Spleen (tissue), 11 donors: ENCODE results near the gene USP53. TPM values are rescaled to one million over a fixed set of nuclear protein-coding genes. Genes with fewer than 3 reads are reported as not detected.

Experiments
- DNase-seq: peaks from one replicate; pipeline ENCODE4 v3.0.0-alpha.2; 2020
- H3K27ac ChIP-seq, 8 donors: fragments of 200-600 bp; sonication (generic) in 7 of 8; 1 replicate in 4 of 8; 2 replicates in 4 of 8; pipeline versions ENCODE4 v1.5.0 to v1.8.0; 2016 to 2021; ENCODE audit warnings: inconsistent platforms in 4 of 8, mild to moderate bottlenecking in 4 of 8, moderate library complexity in 1 of 8
- H3K27me3 ChIP-seq, 7 donors: fragments of 200-600 bp; sonication (generic) in 6 of 7; replicated peaks in 1 of 7; 1 replicate in 4 of 7; 2 replicates in 3 of 7; pipeline versions ENCODE4 v1.5.0 to v1.8.0; 2016 to 2021; ENCODE audit warnings: inconsistent platforms in 3 of 7, mild to moderate bottlenecking in 1 of 7
- H3K36me3 ChIP-seq, 6 donors: fragments of 200-600 bp; sonication (generic) in 5 of 6; 1 replicate in 4 of 6; 2 replicates in 2 of 6; pipeline versions ENCODE4 v1.5.0 to v1.8.0; 2016 to 2021; ENCODE audit warnings: inconsistent platforms in 2 of 6
- H3K4me1 ChIP-seq, 6 donors: fragments of 200-600 bp; sonication (generic) in 5 of 6; 1 replicate in 3 of 6; 2 replicates in 3 of 6; pipeline versions ENCODE4 v1.5.0 to v1.8.0; 2016 to 2021; ENCODE audit warnings: inconsistent platforms in 3 of 6
- H3K4me3 ChIP-seq, 8 donors: fragments of 200-600 bp; sonication (generic) in 7 of 8; 1 replicate in 4 of 8; 2 replicates in 4 of 8; pipeline versions ENCODE4 v1.5.0 to v1.8.0; 2016 to 2021; ENCODE audit warnings: inconsistent platforms in 4 of 8, mild to moderate bottlenecking in 4 of 8, moderate library complexity in 2 of 8
- H3K9me3 ChIP-seq, 8 donors: fragments of 200-600 bp; sonication (generic) in 7 of 8; 1 replicate in 4 of 8; 2 replicates in 4 of 8; pipeline versions ENCODE4 v1.5.0 to v1.8.0; 2016 to 2021; ENCODE audit warnings: inconsistent platforms in 4 of 8
- CTCF ChIP-seq, 11 experiments: fragments of 200-600 bp in 7 of 11; fragments of 450-650 bp in 4 of 11; sonication (generic) in 4 of 11; IDR thresholded peaks in 8 of 11; conservative IDR thresholded peaks in 3 of 11; 1 replicate in 7 of 11; 2 replicates in 4 of 11; pipeline versions ENCODE4 v1.4.0 to v1.8.0; 2016 to 2021; ENCODE audit warnings: antibody characterized with exemption in 11 of 11, inconsistent platforms in 4 of 11, mild to moderate bottlenecking in 1 of 11
- POLR2A ChIP-seq, 3 donors: fragments of 450-650 bp; IDR thresholded peaks; one replicate each; pipeline ENCODE4 v1.5.1; 2017; ENCODE audit warnings: antibody characterized with exemption in 3 of 3, mild to moderate bottlenecking in 1 of 3
- POLR2AphosphoS5 ChIP-seq, 3 donors: sonication (generic); formaldehyde crosslinking; IDR thresholded peaks; one replicate each; pipeline ENCODE4 v1.5.1; 2017; ENCODE audit warnings: antibody characterized with exemption in 3 of 3
- WGBS, 5 donors: extraction: QIAGEN DNeasy Blood & Tissue Kit in 3 of 5; methylation state at CpG; one replicate each; pipeline versions ENCODE4 v1.1.5 to v1.1.7; 2013 to 2018; 5-methylcytosine and 5-hydroxymethylcytosine counted together
- intact Hi-C: fragments of 100-400 bp; cut with DNase I; formaldehyde crosslinking; loops from one replicate; pipeline ENCODE4 v1.15.0; 2023; ENCODE audit warnings: low total_unique reads
- polyA plus RNA-seq, 3 donors: library from polyadenylated mRNA; stranded (reverse); fragments of 200-250 nt; gene quantifications; one replicate each; pipeline ENCODE4 v1.2.1, GENCODE V29; 2013
- total RNA-seq, 7 donors: library from RNA; depleted of rRNA in 3 of 7; stranded (reverse); fragments of >200 nt in 3 of 7; fragmentation: NEBNext Ultra II Directional in 4 of 7; extraction: Animal tissue kit (Norgen Biotek cat#: 25700) in 4 of 7; gene quantifications; one replicate each; pipeline versions ENCODE4 v1.1.0 to v1.2.1, GENCODE V29; 2016 to 2021
- donor health status: healthy with polysubstance abuse.
- donor health status: DM: no; HTN: no; CAD: no; lungs with moderate emphysema.
- donor health status: DM: no; HTN: no; CAD: no.
- donor health status: Bipolar disorder and iron deficiency.
- donor health status: healthy.
- donor health status: DM: no; HTN: no; CAD: no.
- donor health status: DM: yes; HTN: yes; CAD: no.

USP53 gene
- total and polyA plus RNA-seq, 10 donors: 4.0 to 42.6 (median 18.6) TPM

- Histone ChIP-seq H3K9me3 (peaks cover 0 to 5% (median 0%) of the 10 kb centered on the region in 8 donors), H3K27me3 (no peaks in the 10 kb centered on the region), H3K4me1 (peaks cover 0 to 2% (median 0%) of the 10 kb centered on the region in 6 donors), H3K4me3 (no peak overlapping the region), H3K27ac (no peak overlapping the region), H3K36me3 (peaks cover 0 to 11% (median 0%) of the 10 kb centered on the region in 6 donors)
- DNase-seq: no peak
- intact Hi-C loops: no loop called here
- TF ChIP-seq CTCF (IDR thresholded peaks at IDR 0.05 in 8 of 11, conservative IDR thresholded peaks at IDR 0.05 in 3 of 11) (no peak), POLR2A (IDR thresholded peaks at IDR 0.05) (no peak)
Measured at GRCh38 chr4:119227690-119228089, 15.2 kb downstream of the USP53 start.

DNA sequence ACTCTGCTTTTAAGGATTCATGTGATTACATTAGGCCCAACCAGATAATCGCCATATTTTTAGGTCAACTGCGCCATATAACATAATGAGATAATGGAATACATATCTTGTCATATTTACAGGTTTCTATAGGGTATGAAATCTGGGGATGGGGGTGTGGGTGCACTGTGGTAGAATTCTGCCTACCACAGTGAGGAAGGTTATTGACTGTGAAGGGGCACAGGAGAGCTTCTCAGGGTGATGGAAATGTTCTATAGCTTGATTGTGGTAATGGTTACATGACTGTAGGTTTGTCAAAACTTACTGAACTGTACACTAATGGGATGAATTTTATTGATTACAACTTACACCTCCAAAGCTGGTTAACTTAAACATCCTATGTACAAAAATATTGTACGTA is 15.9 kb downstream of the USP53 start:
- peaks cover 0 to 11% (median 0%) of the 10 kb centered on the region in 6 donors for H3K36me3 ChIP-seq
- intact Hi-C loops: no loop called here
- no peaks in the 10 kb centered on the region for H3K27me3 ChIP-seq
- 96 to 99% (median 98%) methylated on average over 3 of the region's 3 CpGs for WGBS, 5 donors
- no peak overlapping the region for H3K27ac ChIP-seq
- no peak overlapping the region for H3K4me3 ChIP-seq
- TF ChIP-seq POLR2AphosphoS5 (IDR thresholded peaks at IDR 0.05): no peak
- TF ChIP-seq CTCF (IDR thresholded peaks at IDR 0.05 in 8 of 11, conservative IDR thresholded peaks at IDR 0.05 in 3 of 11): no peak
- no peak for TF ChIP-seq POLR2A (IDR thresholded peaks at IDR 0.05)
- peaks cover 1 to 7% (median 6%) of the 10 kb centered on the region in 6 donors for H3K4me1 ChIP-seq
- H3K9me3 ChIP-seq: peaks cover 0 to 5% (median 0%) of the 10 kb centered on the region in 8 donors
- no peak for DNase-seq

DNA sequence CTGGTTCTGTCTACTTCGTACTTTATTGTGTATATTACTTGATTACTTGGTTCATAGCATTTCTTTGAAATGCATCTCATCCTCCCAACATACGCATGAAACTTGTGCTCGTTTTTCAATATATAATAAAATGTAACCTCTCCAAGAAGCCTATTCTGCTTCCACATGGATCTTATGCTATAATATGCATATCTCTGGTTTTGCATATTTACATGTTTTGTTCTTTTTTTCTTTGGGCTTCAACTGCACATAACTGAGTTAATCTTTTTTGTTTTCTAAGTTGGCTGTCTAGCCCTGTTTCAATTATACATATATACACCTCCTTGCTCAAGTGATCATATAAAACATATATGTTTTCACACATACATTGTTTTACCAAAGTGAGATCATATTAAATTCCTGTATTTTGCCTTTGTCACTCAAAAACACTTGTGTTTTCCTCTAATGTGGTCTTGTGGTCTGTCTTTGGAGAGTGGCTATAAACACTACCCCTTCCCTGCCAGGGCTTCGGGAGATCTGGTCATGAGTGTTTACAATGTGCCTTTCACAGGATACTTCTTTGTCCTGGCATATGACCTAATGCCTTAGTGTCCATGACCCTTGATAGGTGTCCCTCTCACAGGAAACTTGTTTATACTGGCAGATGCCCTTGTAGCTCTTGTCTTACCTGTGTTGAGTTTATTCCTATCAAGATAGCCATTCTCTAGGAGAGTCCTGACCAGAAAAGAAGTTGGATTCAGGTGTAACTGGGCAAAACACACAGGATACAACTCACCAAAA is 17.6 kb downstream of the USP53 start:
- Histone ChIP-seq H3K4me3 (no peak overlapping the region), H3K27ac (no peak overlapping the region), H3K27me3 (no peaks in the 10 kb centered on the region), H3K4me1 (peaks cover 6 to 14% (median 12%) of the 10 kb centered on the region in 6 donors), H3K36me3 (peaks cover 0 to 11% (median 0%) of the 10 kb centered on the region in 6 donors), H3K9me3 (peaks cover 0 to 3% (median 0%) of the 10 kb centered on the region in 8 donors)
- no peak for DNase-seq
- intact Hi-C loops: no loop called here
- 88 to 94% (median 90%) methylated on average over 4 of the region's 4 CpGs for WGBS, 5 donors
- TF ChIP-seq CTCF (IDR thresholded peaks at IDR 0.05 in 8 of 11, conservative IDR thresholded peaks at IDR 0.05 in 3 of 11): no peak
- no peak for TF ChIP-seq POLR2A (IDR thresholded peaks at IDR 0.05)

GRCh38 chr4:119231491-119231890 is 19.0 kb downstream of the USP53 start:
- no peak for TF ChIP-seq POLR2A (IDR thresholded peaks at IDR 0.05)
- no peak for TF ChIP-seq CTCF (IDR thresholded peaks at IDR 0.05 in 8 of 11, conservative IDR thresholded peaks at IDR 0.05 in 3 of 11)
- no peak for TF ChIP-seq POLR2AphosphoS5 (IDR thresholded peaks at IDR 0.05)
- H3K36me3 ChIP-seq: peaks cover 0 to 25% (median 0%) of the 10 kb centered on the region in 6 donors
- intact Hi-C loops: no loop called here
- DNase-seq: no peak
- H3K27me3 ChIP-seq: no peaks in the 10 kb centered on the region
- H3K9me3 ChIP-seq: no peaks in the 10 kb centered on the region
- no peak overlapping the region for H3K4me3 ChIP-seq
- H3K27ac ChIP-seq: no peak overlapping the region
- WGBS, 5 donors: 80 to 88% (median 86%) methylated on average over 3 of the region's 3 CpGs
- H3K4me1 ChIP-seq: peaks cover 6 to 14% (median 12%) of the 10 kb centered on the region in 6 donors
